SK-N-SH (cell line): ENCODE results near the gene ASIC1.

Experiments used
- CTCF ChIP-seq: fragments of 200-600 bp; sonication (generic); IDR thresholded peaks from 2 replicates; pipeline ENCODE4 v1.6.1; 2017; ENCODE audit warnings: antibody characterized with exemption, mild to moderate bottlenecking, moderate library complexity
- EP300 ChIP-seq, 2 experiments: IDR thresholded peaks; 2 replicates each; pipeline versions ENCODE4 v1.4.0 to v1.6.1; 2012; ENCODE audit warnings: borderline replicate concordance in 1 of 2, low read depth in 1 of 2, low read length in 1 of 2
- FOSL2 ChIP-seq: IDR thresholded peaks from 2 replicates; pipeline ENCODE4 v1.4.0; 2012; ENCODE audit warnings: low read depth, mild to moderate bottlenecking, moderate library complexity, borderline replicate concordance
- MAX ChIP-seq: IDR thresholded peaks from 2 replicates; pipeline ENCODE4 v1.4.0; 2012; ENCODE audit warnings: low read depth
- MEF2A ChIP-seq: IDR thresholded peaks from 2 replicates; pipeline ENCODE4 v1.4.0; 2012; ENCODE audit warnings: low read depth, borderline replicate concordance
- POLR2AphosphoS5 ChIP-seq: IDR thresholded peaks from 2 replicates; pipeline ENCODE4 v1.6.1; 2012; ENCODE audit warnings: low read depth, low read length
- RAD21 ChIP-seq: IDR thresholded peaks from 2 replicates; pipeline ENCODE4 v1.6.1; 2012; ENCODE audit warnings: mild to moderate bottlenecking, low read length
- REST ChIP-seq: IDR thresholded peaks from 2 replicates; pipeline ENCODE4 v1.6.1; 2012; ENCODE audit warnings: mild to moderate bottlenecking, low read depth, low read length, moderate library complexity
- RFX5 ChIP-seq: IDR thresholded peaks from 2 replicates; pipeline ENCODE4 v1.6.1; 2012; ENCODE audit warnings: mild to moderate bottlenecking, improper control_type of control experiment, low read length
- SMC3 ChIP-seq: IDR thresholded peaks from 2 replicates; pipeline ENCODE4 v1.6.1; 2012; ENCODE audit warnings: low read depth, low read length, improper control_type of control experiment
- USF2 ChIP-seq: fragments of 150-350 bp; IDR thresholded peaks from 2 replicates; pipeline ENCODE4 v1.6.1; 2017; ENCODE audit warnings: antibody characterized with exemption, low read length, low read depth, borderline replicate concordance

GRCh38 chr12:50102131-50102531 is 44.7 kb downstream of the ASIC1 start:
- no peak for TF ChIP-seq MAX
- TF ChIP-seq CTCF = no peak
- no peak for TF ChIP-seq MEF2A
- TF ChIP-seq RFX5 = no peak
- TF ChIP-seq REST = no peak
- no peak for TF ChIP-seq POLR2AphosphoS5
- no peak for TF ChIP-seq EP300 (IDR thresholded peaks at IDR 0.05; ENCODE audit: borderline replicate concordance in 1 of 2, low read depth in 1 of 2, low read length in 1 of 2)
- TF ChIP-seq SMC3 = no peak
- no peak for TF ChIP-seq USF2
- no peak for TF ChIP-seq FOSL2
- no peak for TF ChIP-seq RAD21
